Measurements from ENCODE around the gene MARVELD1. TPM values are rescaled to one million over a fixed set of nuclear protein-coding genes. Genes with fewer than 3 reads are reported as not detected.
"Not testable (repeated sequence)": the region's sequence is repeated elsewhere in the genome, so short reads cannot be mapped to it uniquely, and the experiment has no call there.

MARVELD1 gene
- total RNA-seq: 5.6 and 6.5 TPM in 2 replicates

- H3K9me3 Mint-ChIP-seq: no peaks in the 10 kb centered on the region
- H3K27me3 Mint-ChIP-seq (ENCODE audit: low read depth): peaks cover 19% of the 10 kb centered on the region
- H3K4me3 Mint-ChIP-seq (ENCODE audit: low read depth): peak within 1 kb of the TSS; percentile 95
- H3K4me1 Mint-ChIP-seq (ENCODE audit: low read depth): peaks cover 8% of the 10 kb centered on the region
- peak within 1 kb of the TSS; percentile 94 for H3K27ac Mint-ChIP-seq
- DNase-seq (ENCODE audit: low spot score): no peak
- no peaks in the 10 kb centered on the region for H3K36me3 Mint-ChIP-seq (ENCODE audit: low read depth)
- intact Hi-C loops (cut with micrococcal nuclease): no loop called here
Observed at GRCh38 chr10:97713339-97713825, at the start of gene MARVELD1. Gene MARVELD1 (plus strand): TSS chr10:97713730. CDS start chr10:97713877, 147 bp downstream.

- H3K27ac Mint-ChIP-seq: peak overlapping the region; percentile 28
- H3K9me3 Mint-ChIP-seq: no peaks in the 10 kb centered on the region
- H3K4me1 Mint-ChIP-seq (ENCODE audit: low read depth): no peaks in the 10 kb centered on the region
- H3K27me3 Mint-ChIP-seq (ENCODE audit: low read depth): no peaks in the 10 kb centered on the region
- intact Hi-C loops (cut with micrococcal nuclease): no loop called here
- DNase-seq (ENCODE audit: low spot score): no peak
- H3K4me3 Mint-ChIP-seq (ENCODE audit: low read depth): no peak overlapping the region
- peaks cover 57% of the 10 kb centered on the region for H3K36me3 Mint-ChIP-seq (ENCODE audit: low read depth)
Observed at GRCh38 chr10:97664282-97664850, 49.2 kb upstream of the MARVELD1 start.

- H3K9me3 Mint-ChIP-seq: no peaks in the 10 kb centered on the region
- H3K4me3 Mint-ChIP-seq (ENCODE audit: low read depth): no peak overlapping the region
- H3K4me1 Mint-ChIP-seq (ENCODE audit: low read depth): no peaks in the 10 kb centered on the region
- H3K27me3 Mint-ChIP-seq (ENCODE audit: low read depth): no peaks in the 10 kb centered on the region
- intact Hi-C loops (cut with micrococcal nuclease): no loop called here
- peaks cover 50% of the 10 kb centered on the region for H3K36me3 Mint-ChIP-seq (ENCODE audit: low read depth)
- no peak for DNase-seq (ENCODE audit: low spot score)
- no peak overlapping the region for H3K27ac Mint-ChIP-seq
Observed at GRCh38 chr10:97666992-97667391, 46.5 kb upstream of the MARVELD1 start.

GRCh38 chr10:97667463-97667862, 46.1 kb upstream of the MARVELD1 start:
- Mint-ChIP-seq H3K9me3 (no peaks in the 10 kb centered on the region), H3K4me3 (ENCODE audit: low read depth) (no peak overlapping the region), H3K27ac (no peak overlapping the region), H3K27me3 (ENCODE audit: low read depth) (no peaks in the 10 kb centered on the region), H3K4me1 (ENCODE audit: low read depth) (no peaks in the 10 kb centered on the region), H3K36me3 (ENCODE audit: low read depth) (peaks cover 47% of the 10 kb centered on the region)
- intact Hi-C loops (cut with micrococcal nuclease): no loop called here
- no peak for DNase-seq (ENCODE audit: low spot score)

- no peak for DNase-seq (ENCODE audit: low spot score)
- H3K9me3 Mint-ChIP-seq: no peaks in the 10 kb centered on the region
- H3K36me3 Mint-ChIP-seq (ENCODE audit: low read depth): peaks cover 43% of the 10 kb centered on the region
- H3K27ac Mint-ChIP-seq: no peak overlapping the region
- peaks cover 7% of the 10 kb centered on the region for H3K4me1 Mint-ChIP-seq (ENCODE audit: low read depth)
- intact Hi-C loops (cut with micrococcal nuclease): no loop called here
- H3K27me3 Mint-ChIP-seq (ENCODE audit: low read depth): no peaks in the 10 kb centered on the region
- no peak overlapping the region for H3K4me3 Mint-ChIP-seq (ENCODE audit: low read depth)
Observed at GRCh38 chr10:97669571-97669970, 44.0 kb upstream of the MARVELD1 start.

- no peaks in the 10 kb centered on the region for H3K27me3 Mint-ChIP-seq (ENCODE audit: low read depth)
- H3K4me3 Mint-ChIP-seq (ENCODE audit: low read depth): no peak overlapping the region
- H3K36me3 Mint-ChIP-seq (ENCODE audit: low read depth): peaks cover 24% of the 10 kb centered on the region
- H3K9me3 Mint-ChIP-seq: no peaks in the 10 kb centered on the region
- no peak overlapping the region for H3K27ac Mint-ChIP-seq
- peaks cover 12% of the 10 kb centered on the region for H3K4me1 Mint-ChIP-seq (ENCODE audit: low read depth)
- intact Hi-C loops (cut with micrococcal nuclease): no loop called here
- DNase-seq (ENCODE audit: low spot score): no peak
Observed at GRCh38 chr10:97673736-97674525, 39.6 kb upstream of the MARVELD1 start.

- Mint-ChIP-seq H3K9me3 (no peaks in the 10 kb centered on the region), H3K27ac (no peak overlapping the region)
- intact Hi-C loops (cut with micrococcal nuclease): no loop called here
Observed at GRCh38 chr10:97675222-97675621, 38.3 kb upstream of the MARVELD1 start.

GRCh38 chr10:97676770-97677581, 36.6 kb upstream of the MARVELD1 start:
- Mint-ChIP-seq H3K9me3 (no peaks in the 10 kb centered on the region), H3K4me3 (ENCODE audit: low read depth) (no peak overlapping the region), H3K36me3 (ENCODE audit: low read depth) (peaks cover 24% of the 10 kb centered on the region), H3K27ac (no peak overlapping the region), H3K27me3 (ENCODE audit: low read depth) (no peaks in the 10 kb centered on the region), H3K4me1 (ENCODE audit: low read depth) (peaks cover 12% of the 10 kb centered on the region)
- intact Hi-C loops (cut with micrococcal nuclease): no loop called here
- no peak for DNase-seq (ENCODE audit: low spot score)

More at GRCh38 chr10:97675222-97675621, 38.3 kb upstream of the MARVELD1 start:
- Mint-ChIP-seq H3K4me3 (ENCODE audit: low read depth) (no peak overlapping the region), H3K36me3 (ENCODE audit: low read depth) (peaks cover 24% of the 10 kb centered on the region), H3K4me1 (ENCODE audit: low read depth) (peaks cover 12% of the 10 kb centered on the region), H3K27me3 (ENCODE audit: low read depth) (no peaks in the 10 kb centered on the region)
- no peak for DNase-seq (ENCODE audit: low spot score)

GRCh38 chr10:97679594-97679993, 33.9 kb upstream of the MARVELD1 start:
- no peak overlapping the region for H3K4me3 Mint-ChIP-seq (ENCODE audit: low read depth)
- H3K4me1 Mint-ChIP-seq (ENCODE audit: low read depth): peaks cover 5% of the 10 kb centered on the region
- no peaks in the 10 kb centered on the region for H3K9me3 Mint-ChIP-seq
- intact Hi-C loops (cut with micrococcal nuclease): no loop called here
- peaks cover 11% of the 10 kb centered on the region for H3K36me3 Mint-ChIP-seq (ENCODE audit: low read depth)
- H3K27ac Mint-ChIP-seq: no peak overlapping the region
- H3K27me3 Mint-ChIP-seq (ENCODE audit: low read depth): no peaks in the 10 kb centered on the region
- DNase-seq (ENCODE audit: low spot score): no peak

- Mint-ChIP-seq H3K27ac (no peak overlapping the region), H3K27me3 (ENCODE audit: low read depth) (no peaks in the 10 kb centered on the region), H3K9me3 (no peaks in the 10 kb centered on the region), H3K36me3 (ENCODE audit: low read depth) (no peaks in the 10 kb centered on the region), H3K4me3 (ENCODE audit: low read depth) (no peak overlapping the region), H3K4me1 (ENCODE audit: low read depth) (peaks cover 12% of the 10 kb centered on the region)
- intact Hi-C loops (cut with micrococcal nuclease): no loop called here
- no peak for DNase-seq (ENCODE audit: low spot score)
Observed at GRCh38 chr10:97682042-97682441, 31.5 kb upstream of the MARVELD1 start.

- no peak for DNase-seq (ENCODE audit: low spot score)
- intact Hi-C loops (cut with micrococcal nuclease): no loop called here
- H3K4me1 Mint-ChIP-seq (ENCODE audit: low read depth): peaks cover 17% of the 10 kb centered on the region
- no peaks in the 10 kb centered on the region for H3K36me3 Mint-ChIP-seq (ENCODE audit: low read depth)
- H3K27me3 Mint-ChIP-seq (ENCODE audit: low read depth): no peaks in the 10 kb centered on the region
- no peak overlapping the region for H3K4me3 Mint-ChIP-seq (ENCODE audit: low read depth)
- H3K9me3 Mint-ChIP-seq: no peaks in the 10 kb centered on the region
- no peak overlapping the region for H3K27ac Mint-ChIP-seq
Observed at GRCh38 chr10:97683556-97684367, 29.8 kb upstream of the MARVELD1 start.

GRCh38 chr10:97684368-97684713, 29.2 kb upstream of the MARVELD1 start:
- H3K4me3 Mint-ChIP-seq (ENCODE audit: low read depth); H3K9me3 Mint-ChIP-seq; H3K27me3 Mint-ChIP-seq (ENCODE audit: low read depth); DNase-seq (ENCODE audit: low spot score); intact Hi-C loops (cut with micrococcal nuclease); H3K27ac Mint-ChIP-seq; H3K36me3 Mint-ChIP-seq (ENCODE audit: low read depth): not testable (repeated sequence)
- H3K4me1 Mint-ChIP-seq (ENCODE audit: low read depth): peaks cover 17% of the 10 kb centered on the region

Data from activated T-helper 2 cell treated with anti-CD3 and anti-CD28 coated beads, Interferon-gamma antibody, Interleukin-2, Interleukin-4, amounts not matched to agents 10 μg/mL and 5 μg/mL and 100 μg/mL, durations not matched to agents 14 hours and 24 hours and 36 hours (primary cell).